H9 (cell line): ENCODE data around the gene GGA3. TPM values are rescaled to one million over a fixed set of nuclear protein-coding genes. Genes with fewer than 3 reads are reported as not detected.
"Not testable (repeated sequence)": the region's sequence is repeated elsewhere in the genome, so short reads cannot be mapped to it uniquely, and the experiment has no call there.

Source experiments
- DNase-seq: peaks from one replicate; pipeline ENCODE4 v3.0.0-alpha.2; 2017
- H2AFZ ChIP-seq: one replicate; pipeline ENCODE4 v1.6.1; 2013; ENCODE audit warnings: mild to moderate bottlenecking, low read length, control low read depth, moderate library complexity
- H2AK5ac ChIP-seq: 2 replicates; pipeline ENCODE4 v1.6.1; 2013; ENCODE audit warnings: low read length, control low read depth, mixed read lengths; ENCODE audit not compliant: insufficient read length
- H2BK120ac ChIP-seq: one replicate; pipeline ENCODE4 v1.6.1; 2013; ENCODE audit warnings: low read depth, mild to moderate bottlenecking, low read length, control low read depth, inconsistent platforms; ENCODE audit not compliant: poor library complexity, severe bottlenecking
- H2BK12ac ChIP-seq: 2 replicates; pipeline ENCODE4 v1.6.1; 2013; ENCODE audit warnings: low read length, control low read depth, mixed read lengths, low read depth; ENCODE audit not compliant: insufficient read length
- H2BK15ac ChIP-seq: 2 replicates; pipeline ENCODE4 v1.6.1; 2013; ENCODE audit warnings: low read depth, low read length, control low read depth
- H2BK20ac ChIP-seq: one replicate; pipeline ENCODE4 v1.6.1; 2013; ENCODE audit warnings: low read depth, mild to moderate bottlenecking, low read length, control low read depth, inconsistent platforms; ENCODE audit not compliant: poor library complexity, severe bottlenecking
- H2BK5ac ChIP-seq: 2 replicates; pipeline ENCODE4 v1.6.1; 2013; ENCODE audit warnings: low read length, control low read depth, mixed read lengths; ENCODE audit not compliant: insufficient read length
- H3K14ac ChIP-seq: 2 replicates; pipeline ENCODE4 v1.6.1; 2013; ENCODE audit warnings: low read length, control low read depth; ENCODE audit not compliant: insufficient read depth
- H3K18ac ChIP-seq: 2 replicates; pipeline ENCODE4 v1.6.1; 2013; ENCODE audit warnings: low read depth, mild to moderate bottlenecking, mixed read lengths, low read length, control low read depth; ENCODE audit not compliant: insufficient read length
- H3K23ac ChIP-seq: 2 replicates; pipeline ENCODE4 v1.6.1; 2013; ENCODE audit warnings: low read length, control low read depth, mixed read lengths, low read depth; ENCODE audit not compliant: insufficient read length
- H3K23me2 ChIP-seq: 2 replicates; pipeline ENCODE4 v1.6.1; 2013; ENCODE audit warnings: low read depth, mild to moderate bottlenecking, mixed read lengths, low read length, control low read depth; ENCODE audit not compliant: insufficient read length, poor library complexity, severe bottlenecking
- H3K27ac ChIP-seq: 2 replicates; pipeline ENCODE4 v1.5.1; 2013; ENCODE audit warnings: low read length, control low read depth, mixed read lengths, low read depth; ENCODE audit not compliant: insufficient read length
- H3K27me3 ChIP-seq: 2 replicates; pipeline ENCODE4 v1.6.1; 2013; ENCODE audit warnings: low read length, control low read depth, inconsistent platforms; ENCODE audit not compliant: insufficient read depth
- H3K4ac ChIP-seq: 2 replicates; pipeline ENCODE4 v1.6.1; 2013; ENCODE audit warnings: low read depth, mild to moderate bottlenecking, control low read depth, inconsistent platforms, low read length, moderate library complexity
- H3K4me1 ChIP-seq: 2 replicates; pipeline ENCODE4 v1.6.1; 2013; ENCODE audit warnings: low read length, control low read depth, inconsistent platforms; ENCODE audit not compliant: insufficient read depth
- H3K4me2 ChIP-seq: 2 replicates; pipeline ENCODE4 v1.6.1; 2013; ENCODE audit warnings: low read length, control low read depth, mixed read lengths; ENCODE audit not compliant: insufficient read length, insufficient read depth
- H3K56ac ChIP-seq: 2 replicates; pipeline ENCODE4 v1.6.1; 2013; ENCODE audit warnings: low read depth, mild to moderate bottlenecking, mixed read lengths, low read length, control low read depth; ENCODE audit not compliant: insufficient read length
- H3K79me1 ChIP-seq: 2 replicates; pipeline ENCODE4 v1.6.1; 2013; ENCODE audit warnings: low read depth, mild to moderate bottlenecking, moderate library complexity, low read length, control low read depth, inconsistent platforms; ENCODE audit not compliant: insufficient read depth, poor library complexity, severe bottlenecking
- H3K79me2 ChIP-seq: 2 replicates; pipeline ENCODE4 v1.6.1; 2013; ENCODE audit warnings: low read length, control low read depth, inconsistent platforms; ENCODE audit not compliant: insufficient read depth
- H3K9ac ChIP-seq: 2 replicates; pipeline ENCODE4 v1.6.1; 2013; ENCODE audit warnings: low read length, control low read depth, mixed read lengths; ENCODE audit not compliant: insufficient read length; ENCODE audit errors: extremely low read depth
- H3K9me3 ChIP-seq: one replicate; pipeline ENCODE4 v1.6.1; 2013; ENCODE audit warnings: low read depth, low read length, inconsistent platforms; ENCODE audit not compliant: control insufficient read depth
- H3T11ph ChIP-seq: one replicate; pipeline ENCODE4 v1.6.1; 2013; ENCODE audit warnings: mild to moderate bottlenecking, low read length, control low read depth, inconsistent platforms
- H4K20me1 ChIP-seq: one replicate; pipeline ENCODE4 v1.6.1; 2013; ENCODE audit not compliant: control insufficient read depth, insufficient read length, insufficient read depth
- H4K5ac ChIP-seq: 2 replicates; pipeline ENCODE4 v1.6.1; 2013; ENCODE audit warnings: low read depth, mild to moderate bottlenecking, mixed read lengths, low read length, control low read depth; ENCODE audit not compliant: insufficient read length
- H4K8ac ChIP-seq: replicated peaks from 2 replicates; pipeline ENCODE4 v1.6.1; 2013; ENCODE audit warnings: low read length, control low read depth, mixed read lengths, low read depth; ENCODE audit not compliant: insufficient read length
- H4K91ac ChIP-seq: 2 replicates; pipeline ENCODE4 v1.6.1; 2013; ENCODE audit warnings: low read depth, mild to moderate bottlenecking, moderate library complexity, mixed read lengths, low read length, control low read depth; ENCODE audit not compliant: insufficient read length
- H3K27ac Mint-ChIP-seq, 3 experiments: 2 replicates in 2 of 3; 3 replicates in 1 of 3; pipeline ENCODE4 v1.8.0; 2020 to 2021; ENCODE audit warnings: mixed read lengths in 3 of 3, mild to moderate bottlenecking in 1 of 3, moderate library complexity in 1 of 3
- H3K27me3 Mint-ChIP-seq: 2 replicates; pipeline ENCODE4 v1.8.0; 2021; ENCODE audit warnings: low read depth, mild to moderate bottlenecking, moderate library complexity, mixed read lengths
- H3K36me3 Mint-ChIP-seq, 3 experiments: 2 replicates in 2 of 3; 3 replicates in 1 of 3; pipeline ENCODE4 v1.8.0; 2020 to 2021; ENCODE audit warnings: low read depth in 3 of 3, mixed read lengths in 3 of 3; ENCODE audit not compliant: insufficient read depth in 1 of 3
- H3K4me1 Mint-ChIP-seq, 2 experiments: 2 replicates each; pipeline ENCODE4 v1.8.0; 2020; ENCODE audit warnings: mixed read lengths in 2 of 2
- H3K4me3 Mint-ChIP-seq, 2 experiments: 2 replicates in 1 of 2; 3 replicates in 1 of 2; pipeline ENCODE4 v1.8.0; 2020 to 2021; ENCODE audit warnings: mild to moderate bottlenecking in 2 of 2, mixed read lengths in 2 of 2, moderate library complexity in 1 of 2
- H3K9me3 Mint-ChIP-seq, 2 experiments: 2 replicates in 1 of 2; 3 replicates in 1 of 2; pipeline ENCODE4 v1.8.0; 2020; ENCODE audit warnings: mild to moderate bottlenecking in 2 of 2, mixed read lengths in 2 of 2, moderate library complexity in 1 of 2
- WGBS: extraction: QIAGEN DNeasy Blood & Tissue Kit; methylation state at CpG from one replicate; pipeline ENCODE4 v1.1.7; 2013; ENCODE audit warnings: missing lambda C conversion rate, low lambda C conversion rate, mixed read lengths; ENCODE audit not compliant: insufficient read length; ENCODE audit errors: extremely low coverage; 5-methylcytosine and 5-hydroxymethylcytosine counted together
- total RNA-seq: library from RNA; stranded (reverse); gene quantifications from 2 replicates; pipeline ENCODE4 v1.2.1, GENCODE V29; 2021
- TF ChIP-seq, protein P1 (sequence below): fragments of 200-600 bp; sonication (generic); conservative IDR thresholded peaks from 3 replicates; pipeline ENCODE4 v1.8.0; 2021; ENCODE audit warnings: antibody characterized with exemption, mild to moderate bottlenecking

Gene GGA3
- total RNA-seq, 1 experiment from 2014 or later = 50.3 TPM

DNA sequence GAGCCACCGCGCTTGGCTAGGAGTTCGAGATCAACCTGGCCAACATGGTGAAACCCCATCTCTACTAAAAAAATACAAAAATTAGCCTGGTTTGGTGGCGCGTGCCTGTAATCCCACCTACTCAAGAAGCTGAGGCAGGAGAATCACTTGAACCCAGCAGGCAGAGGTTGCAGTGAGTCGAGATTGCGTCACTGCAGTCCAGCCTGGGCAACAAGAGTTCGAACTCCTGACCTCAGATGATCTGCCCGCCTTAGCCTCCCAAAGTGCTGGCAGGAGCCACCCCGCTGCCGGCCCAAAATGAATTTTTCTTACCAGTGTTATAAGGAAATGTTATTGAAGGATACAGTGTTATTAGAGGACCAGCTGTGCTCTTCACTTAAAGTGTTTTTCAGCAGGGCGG lies 53.6 kb downstream of the GGA3 start:
- Histone ChIP-seq H4K20me1 (no peaks in the 10 kb centered on the region), H4K8ac (no peak overlapping the region), H3K18ac (no peak overlapping the region), H3K4ac (no peak overlapping the region), H2BK5ac (no peak overlapping the region), H2BK20ac (no peak overlapping the region), H3K4me1 (no peaks in the 10 kb centered on the region), H3K23ac (no peak overlapping the region), H2AFZ (no peak overlapping the region), H2BK120ac (no peak overlapping the region), H2BK12ac (no peak overlapping the region), H3K9me3 (no peaks in the 10 kb centered on the region), H3K79me1 (no peaks in the 10 kb centered on the region), H4K91ac (no peak overlapping the region), H3K27me3 (no peaks in the 10 kb centered on the region), H3K9ac (no peak overlapping the region), H2BK15ac (no peak overlapping the region), H3K79me2 (peaks cover 9% of the 10 kb centered on the region), H3T11ph (no peak overlapping the region), H2AK5ac (no peak overlapping the region), H4K5ac (no peak overlapping the region), H3K27ac (no peak overlapping the region), H3K23me2 (peaks cover 6% of the 10 kb centered on the region), H3K4me2 (no peak overlapping the region), H3K56ac (no peak overlapping the region), H3K14ac (no peak overlapping the region)
- H3K27me3 Mint-ChIP-seq = no peaks in the 10 kb centered on the region; the same call in 1 of the 2 replicates
- no CpG with 5 or more reads among the region's 12 CpGs for WGBS
- H3K27ac Mint-ChIP-seq = no peak overlapping the region
- H3K36me3 Mint-ChIP-seq = peaks cover 24 to 45% (median 42%) of the 10 kb centered on the region in 3 experiments; a peak in 6 of 7 replicates
- TF ChIP-seq, protein P1, sequence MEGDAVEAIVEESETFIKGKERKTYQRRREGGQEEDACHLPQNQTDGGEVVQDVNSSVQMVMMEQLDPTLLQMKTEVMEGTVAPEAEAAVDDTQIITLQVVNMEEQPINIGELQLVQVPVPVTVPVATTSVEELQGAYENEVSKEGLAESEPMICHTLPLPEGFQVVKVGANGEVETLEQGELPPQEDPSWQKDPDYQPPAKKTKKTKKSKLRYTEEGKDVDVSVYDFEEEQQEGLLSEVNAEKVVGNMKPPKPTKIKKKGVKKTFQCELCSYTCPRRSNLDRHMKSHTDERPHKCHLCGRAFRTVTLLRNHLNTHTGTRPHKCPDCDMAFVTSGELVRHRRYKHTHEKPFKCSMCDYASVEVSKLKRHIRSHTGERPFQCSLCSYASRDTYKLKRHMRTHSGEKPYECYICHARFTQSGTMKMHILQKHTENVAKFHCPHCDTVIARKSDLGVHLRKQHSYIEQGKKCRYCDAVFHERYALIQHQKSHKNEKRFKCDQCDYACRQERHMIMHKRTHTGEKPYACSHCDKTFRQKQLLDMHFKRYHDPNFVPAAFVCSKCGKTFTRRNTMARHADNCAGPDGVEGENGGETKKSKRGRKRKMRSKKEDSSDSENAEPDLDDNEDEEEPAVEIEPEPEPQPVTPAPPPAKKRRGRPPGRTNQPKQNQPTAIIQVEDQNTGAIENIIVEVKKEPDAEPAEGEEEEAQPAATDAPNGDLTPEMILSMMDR = no peak
- H3K9me3 Mint-ChIP-seq = no peaks in the 10 kb centered on the region
- H3K4me3 Mint-ChIP-seq = peak overlapping the region; percentile 31 to 62
- no peak for DNase-seq
- H3K4me1 Mint-ChIP-seq = peaks cover 5 to 10% of the 10 kb centered on the region in 2 experiments

DNA sequence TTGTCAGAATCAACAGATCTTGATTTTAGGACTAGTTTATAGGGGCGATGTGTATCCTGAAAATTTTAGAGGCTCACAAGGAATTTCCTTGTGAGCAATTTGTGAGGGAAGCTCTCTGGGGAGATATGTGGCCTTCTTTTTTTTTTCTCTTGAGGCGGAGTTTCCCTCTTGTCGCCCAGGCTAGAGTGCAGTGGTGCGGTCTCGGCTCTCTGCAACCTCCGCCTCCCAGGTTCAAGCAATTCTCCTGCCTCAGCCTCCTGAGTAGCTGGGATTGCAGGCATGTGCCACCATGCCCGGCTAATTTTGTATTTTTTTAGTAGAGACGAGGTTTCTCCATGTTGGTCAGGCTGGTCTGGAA lies 54.4 kb downstream of the GGA3 start:
- H3K79me1 ChIP-seq, H3K9ac ChIP-seq, DNase-seq, H4K91ac ChIP-seq, H3K79me2 ChIP-seq, H2BK12ac ChIP-seq, H4K20me1 ChIP-seq, H3K27me3 ChIP-seq, H3K4me1 Mint-ChIP-seq, H4K8ac ChIP-seq, H3K4me1 ChIP-seq, H3K4me2 ChIP-seq, H3K56ac ChIP-seq, H3K18ac ChIP-seq, H3K14ac ChIP-seq, H2BK15ac ChIP-seq, H3K23me2 ChIP-seq, H3K9me3 Mint-ChIP-seq, H3K23ac ChIP-seq, H2AFZ ChIP-seq, H2AK5ac ChIP-seq, H3T11ph ChIP-seq, H2BK120ac ChIP-seq, H2BK5ac ChIP-seq, H3K27ac ChIP-seq, H3K4ac ChIP-seq, H3K27me3 Mint-ChIP-seq, H2BK20ac ChIP-seq, H3K9me3 ChIP-seq, H4K5ac ChIP-seq: not testable (repeated sequence)
- no CpG with 5 or more reads among the region's 8 CpGs for WGBS
- peak overlapping the region; percentile 94 to 99 for H3K4me3 Mint-ChIP-seq
- peak overlapping the region in 1 of 3 experiments; percentile 18; a peak in 1 of 7 replicates for H3K27ac Mint-ChIP-seq
- peaks cover 24 to 39% (median 36%) of the 10 kb centered on the region in 3 experiments; a peak in 6 of 7 replicates for H3K36me3 Mint-ChIP-seq
